ENCODE data around the gene RAB8B. TPM values are rescaled to one million over a fixed set of nuclear protein-coding genes. Genes with fewer than 3 reads are reported as not detected.

The RAB8B gene
- total and polyA plus RNA-seq, 5 donors, result 7.2 to 21.5 (median 17.3) TPM

DNA sequence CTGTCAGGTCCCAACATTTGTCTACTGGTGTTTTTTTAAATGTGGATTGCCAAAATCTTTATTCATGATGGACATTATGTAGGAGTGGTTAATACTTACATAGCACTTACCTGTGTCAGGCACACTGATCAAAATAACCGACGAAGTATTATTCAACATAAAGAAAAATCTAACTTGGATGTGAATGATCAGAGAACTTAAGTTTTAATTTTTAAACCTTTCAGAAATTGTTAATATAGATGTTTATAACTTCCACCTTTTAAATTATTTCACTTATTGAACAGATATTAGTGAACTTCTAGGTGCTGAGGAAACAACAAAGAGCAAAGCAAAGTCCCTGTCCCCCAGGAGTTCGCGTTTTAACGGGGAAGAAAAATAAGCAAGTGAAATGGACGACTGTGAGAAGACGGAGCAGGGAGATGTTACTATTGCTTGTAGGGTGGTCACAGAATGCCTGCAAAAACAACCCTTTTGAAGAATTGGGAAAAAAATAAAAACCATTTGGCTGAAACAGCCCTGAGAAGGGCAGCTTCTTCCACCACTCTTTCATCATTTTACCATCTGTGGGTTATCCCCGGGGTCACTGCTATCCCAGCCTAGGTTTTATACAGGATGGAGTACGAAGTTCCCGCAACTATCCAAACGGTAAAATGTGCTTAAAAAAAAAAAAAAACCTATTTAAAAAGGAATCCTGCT, 87.1 kb downstream of the RAB8B start:
- H3K27me3 ChIP-seq (ENCODE audit: control insufficient read depth, insufficient read depth), result no peaks in the 10 kb centered on the region
- 26% methylated on average over 11 of the region's 11 CpGs for WGBS
- H3K4me3 ChIP-seq (ENCODE audit: low read length), result peak overlapping the region; percentile 88
- no peaks in the 10 kb centered on the region for H3K9me3 ChIP-seq (ENCODE audit: control insufficient read depth, low read length)
- ATAC-seq (peak; percentile 20 to 22), DNase-seq (no peak)
- peak overlapping the region; percentile 93 for H3K27ac ChIP-seq (ENCODE audit: low read length)
- peaks cover 4% of the 10 kb centered on the region for H3K4me1 ChIP-seq (ENCODE audit: control insufficient read depth, insufficient read depth, low read length)
- intact Hi-C loops (cut with DNase I), result loop anchor here in 1 of 4 donors (10.0 kb wide), 1 partner anchor 122 kb away; the partner anchor contains the start of gene RPS27L

DNA sequence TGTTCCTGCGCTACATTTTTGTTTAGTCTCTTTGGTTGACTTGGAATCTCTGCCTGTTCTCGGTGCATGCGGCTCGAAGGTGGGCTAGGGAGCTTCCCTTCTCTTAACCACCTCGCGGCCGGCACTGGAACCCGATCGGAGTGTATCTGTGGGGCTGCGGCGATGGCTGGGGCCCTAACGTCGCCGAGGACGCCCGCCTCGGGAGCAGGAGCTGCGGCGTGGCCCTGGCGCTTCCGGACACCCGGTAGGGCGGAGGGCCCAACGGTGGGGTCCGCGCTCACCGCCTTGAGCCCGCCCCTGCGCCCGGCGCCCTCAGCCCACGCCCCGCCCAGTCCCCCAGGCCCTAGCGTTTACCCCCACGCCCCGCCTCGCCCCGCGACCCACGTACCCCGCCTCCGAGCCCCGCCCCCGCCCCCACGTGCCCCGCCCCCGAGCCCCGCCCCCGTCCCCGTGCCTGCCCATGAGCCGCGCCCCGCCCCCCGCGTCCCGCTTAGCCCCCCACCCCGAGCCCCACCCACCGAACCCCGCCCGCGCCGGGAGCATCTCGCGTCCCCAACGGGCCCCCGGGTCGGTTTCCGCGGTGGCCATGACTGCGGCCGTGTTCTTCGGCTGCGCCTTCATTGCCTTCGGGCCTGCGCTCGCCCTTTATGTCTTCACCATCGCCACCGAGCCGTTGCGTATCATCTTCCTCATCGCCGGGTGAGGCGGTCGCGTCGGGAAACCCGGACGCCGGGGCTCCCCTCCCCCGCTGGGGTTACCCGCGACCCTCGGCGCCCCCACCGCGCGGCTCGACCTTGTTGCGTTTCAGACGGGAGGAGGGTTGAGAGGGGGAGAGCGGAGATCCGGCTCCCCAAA, 87.9 kb downstream of the RAB8B start, which contains the start of gene APH1B:
Gene APH1B, plus strand, starts transcription at position 568 of the 855 bp plus-strand sequence. Its CDS starts 19 bp downstream, at position 587.
- Histone ChIP-seq H3K4me1 (ENCODE audit: control insufficient read depth, insufficient read depth, low read length) (peaks cover 4% of the 10 kb centered on the region), H3K27me3 (ENCODE audit: control insufficient read depth, insufficient read depth) (no peaks in the 10 kb centered on the region), H3K27ac (ENCODE audit: low read length) (peak within 1 kb of the TSS; percentile 93), H3K4me3 (ENCODE audit: low read length) (peak within 1 kb of the TSS; percentile 88), H3K9me3 (ENCODE audit: control insufficient read depth, low read length) (no peaks in the 10 kb centered on the region)
- DNase-seq (peak; percentile 88 to 95 (median 95)), ATAC-seq (peak; percentile 97)
- intact Hi-C loops (cut with DNase I), result loop anchor here in 1 of 4 donors (10.0 kb wide), 1 partner anchor 122 kb away; the partner anchor contains the start of gene RPS27L
- WGBS, result 1% methylated on average over 89 of the region's 102 CpGs

DNA sequence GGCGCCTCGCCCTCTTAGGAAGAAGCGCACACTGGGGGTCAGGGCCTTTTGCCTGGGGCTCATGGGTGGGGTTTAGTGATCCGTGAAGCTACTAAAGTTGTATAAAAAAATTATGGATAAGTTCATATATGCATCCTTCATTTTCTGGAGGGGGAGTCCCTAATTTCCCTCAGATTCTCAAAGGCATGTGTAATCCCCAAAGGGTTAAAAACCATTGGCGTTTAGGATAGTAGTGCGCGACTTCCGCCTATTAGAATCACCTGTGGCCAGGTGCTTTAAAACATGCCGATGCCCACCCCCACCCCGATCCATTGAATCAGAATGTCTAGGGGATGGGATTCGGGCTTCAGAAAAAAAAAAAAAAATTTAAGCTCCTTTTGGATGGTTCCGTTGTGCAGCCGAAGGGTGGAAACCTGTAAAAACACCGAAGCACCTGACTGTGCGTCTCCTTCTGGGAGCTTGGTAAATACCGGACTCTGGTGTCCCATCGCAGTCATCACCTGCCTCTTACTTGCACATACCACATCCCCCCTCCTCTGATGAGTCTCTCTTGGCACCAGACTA, 88.6 kb downstream of the RAB8B start:
- no peak for DNase-seq
- peak overlapping the region; percentile 71 for H3K27ac ChIP-seq (ENCODE audit: low read length)
- peak; percentile 3 to 7 for ATAC-seq
- no peaks in the 10 kb centered on the region for H3K27me3 ChIP-seq (ENCODE audit: control insufficient read depth, insufficient read depth)
- H3K4me3 ChIP-seq (ENCODE audit: low read length), result peak overlapping the region; percentile 88
- H3K9me3 ChIP-seq (ENCODE audit: control insufficient read depth, low read length), result no peaks in the 10 kb centered on the region
- WGBS, result 17% methylated on average over 17 of the region's 17 CpGs
- peaks cover 4% of the 10 kb centered on the region for H3K4me1 ChIP-seq (ENCODE audit: control insufficient read depth, insufficient read depth, low read length)
- intact Hi-C loops (cut with DNase I), result loop anchor here in 1 of 4 donors (10.0 kb wide), 1 partner anchor 123 kb away; the partner anchor contains the start of gene RPS27L

DNA sequence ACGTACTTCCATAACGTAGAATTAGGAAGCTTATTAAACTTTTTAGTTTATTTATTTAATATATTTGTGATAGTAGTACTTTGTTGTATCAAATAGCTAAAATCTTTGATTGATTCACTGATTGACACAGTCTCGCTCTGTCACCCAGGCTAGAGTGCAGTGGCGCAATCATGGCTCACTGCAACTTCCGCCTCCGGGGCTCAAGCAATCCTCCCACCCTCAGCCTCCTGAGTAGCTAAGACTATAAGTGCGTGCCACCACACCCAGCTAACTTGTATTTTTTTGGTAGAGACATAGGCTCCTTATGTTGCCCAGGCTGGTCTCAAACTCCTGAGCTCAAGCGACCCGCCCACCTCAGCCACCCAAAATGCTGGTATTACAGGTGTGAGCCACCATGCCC, 93.7 kb downstream of the RAB8B start:
- no peak overlapping the region for H3K4me3 ChIP-seq (ENCODE audit: low read length)
- H3K27ac ChIP-seq (ENCODE audit: low read length), result no peak overlapping the region
- H3K9me3 ChIP-seq (ENCODE audit: control insufficient read depth, low read length), result no peaks in the 10 kb centered on the region
- intact Hi-C loops (cut with DNase I), result no loop called here
- 77% methylated on average over 9 of the region's 9 CpGs for WGBS
- ATAC-seq (peak; percentile 38 to 61), DNase-seq (peak; percentile 42 to 81 (median 78))
- H3K27me3 ChIP-seq (ENCODE audit: control insufficient read depth, insufficient read depth), result no peaks in the 10 kb centered on the region
- H3K4me1 ChIP-seq (ENCODE audit: control insufficient read depth, insufficient read depth, low read length), result peaks cover 4% of the 10 kb centered on the region

DNA sequence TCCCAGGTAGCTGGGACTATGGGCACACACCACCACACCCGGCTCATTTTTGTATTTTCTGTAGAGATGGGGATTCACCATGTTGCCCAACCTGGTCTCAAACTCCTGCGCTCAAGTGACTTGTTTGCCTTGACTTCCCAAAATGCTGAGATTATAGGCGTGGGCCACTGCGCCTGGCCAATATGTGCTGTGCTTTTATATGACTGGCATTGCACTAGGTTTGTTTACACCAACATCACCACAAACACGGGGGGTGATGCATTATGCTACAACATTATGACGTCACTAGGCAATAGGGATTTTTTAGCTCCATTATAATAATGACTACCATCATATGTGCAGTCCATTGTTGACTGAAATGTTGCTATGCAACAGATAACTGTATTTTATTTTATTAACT, 94.9 kb downstream of the RAB8B start:
- intact Hi-C loops (cut with DNase I), result no loop called here
- no peaks in the 10 kb centered on the region for H3K9me3 ChIP-seq (ENCODE audit: control insufficient read depth, low read length)
- H3K27me3 ChIP-seq (ENCODE audit: control insufficient read depth, insufficient read depth), result no peaks in the 10 kb centered on the region
- no peak overlapping the region for H3K27ac ChIP-seq (ENCODE audit: low read length)
- peaks cover 1% of the 10 kb centered on the region for H3K4me1 ChIP-seq (ENCODE audit: control insufficient read depth, insufficient read depth, low read length)
- ATAC-seq, result no peak
- no peak for DNase-seq
- 93% methylated on average over 6 of the region's 6 CpGs for WGBS
- H3K4me3 ChIP-seq (ENCODE audit: low read length), result no peak overlapping the region

DNA sequence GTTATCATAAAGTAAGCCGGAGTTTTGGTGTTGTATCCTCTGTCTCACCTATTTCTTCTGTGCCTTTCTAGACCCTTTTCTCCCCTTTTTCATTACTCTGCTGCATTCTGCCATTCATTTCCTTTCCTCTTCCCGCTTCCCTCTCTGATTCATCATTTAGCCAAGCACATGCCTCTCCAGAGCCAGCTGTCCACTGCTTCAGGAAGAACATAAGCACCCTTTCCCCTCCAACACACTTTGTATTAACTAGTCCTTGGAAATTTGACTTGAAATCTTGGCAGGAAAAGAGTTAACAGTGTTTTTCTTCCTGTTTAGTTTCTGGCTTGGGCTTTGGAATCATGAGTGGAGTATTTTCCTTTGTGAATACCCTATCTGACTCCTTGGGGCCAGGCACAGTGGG, 97.7 kb downstream of the RAB8B start:
- H3K27me3 ChIP-seq (ENCODE audit: control insufficient read depth, insufficient read depth), result no peaks in the 10 kb centered on the region
- no peaks in the 10 kb centered on the region for H3K9me3 ChIP-seq (ENCODE audit: control insufficient read depth, low read length)
- H3K4me1 ChIP-seq (ENCODE audit: control insufficient read depth, insufficient read depth, low read length), result peaks cover 1% of the 10 kb centered on the region
- WGBS, result 71% methylated on average over 2 of the region's 2 CpGs
- no peak for DNase-seq
- no peak overlapping the region for H3K4me3 ChIP-seq (ENCODE audit: low read length)
- no peak overlapping the region for H3K27ac ChIP-seq (ENCODE audit: low read length)
- intact Hi-C loops (cut with DNase I), result loop anchor here in 3 of 4 donors (2.0 to 5.0 kb wide), 4 partner anchors 100 to 130 kb away; partner anchors contain the start of gene RPS27L (in 1 of the 3)
- no peak for ATAC-seq

DNA sequence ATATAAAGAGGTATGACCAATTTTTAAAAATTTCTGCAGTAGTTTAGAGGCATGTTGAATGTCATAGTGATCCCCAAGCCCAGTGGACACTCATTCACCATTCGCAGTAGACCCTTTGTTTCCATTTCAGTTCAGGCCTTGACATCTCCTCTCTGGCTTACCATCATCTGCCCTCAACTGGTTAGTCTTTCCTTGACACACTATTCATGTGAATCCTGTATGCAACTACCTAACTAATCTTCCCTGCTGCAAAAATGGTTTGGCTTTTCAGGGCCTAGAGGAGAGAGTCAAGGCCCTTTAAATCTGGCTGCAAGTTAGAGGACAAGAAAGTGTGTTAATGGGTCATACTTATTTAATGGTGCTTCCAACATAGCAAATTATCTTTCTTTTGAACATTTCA, 98.9 kb downstream of the RAB8B start:
- Histone ChIP-seq H3K4me1 (ENCODE audit: control insufficient read depth, insufficient read depth, low read length) (peaks cover 1% of the 10 kb centered on the region), H3K27ac (ENCODE audit: low read length) (no peak overlapping the region), H3K4me3 (ENCODE audit: low read length) (no peak overlapping the region), H3K9me3 (ENCODE audit: control insufficient read depth, low read length) (no peaks in the 10 kb centered on the region), H3K27me3 (ENCODE audit: control insufficient read depth, insufficient read depth) (no peaks in the 10 kb centered on the region)
- intact Hi-C loops (cut with DNase I), result loop anchor here (2.0 to 5.0 kb wide), 4 partner anchors 99 to 131 kb away; partner anchors contain the start of gene RPS27L (in 1 of the 4)
- DNase-seq (no peak), ATAC-seq (no peak)
- 68% methylated on average over 1 of the region's 1 CpG for WGBS

DNA sequence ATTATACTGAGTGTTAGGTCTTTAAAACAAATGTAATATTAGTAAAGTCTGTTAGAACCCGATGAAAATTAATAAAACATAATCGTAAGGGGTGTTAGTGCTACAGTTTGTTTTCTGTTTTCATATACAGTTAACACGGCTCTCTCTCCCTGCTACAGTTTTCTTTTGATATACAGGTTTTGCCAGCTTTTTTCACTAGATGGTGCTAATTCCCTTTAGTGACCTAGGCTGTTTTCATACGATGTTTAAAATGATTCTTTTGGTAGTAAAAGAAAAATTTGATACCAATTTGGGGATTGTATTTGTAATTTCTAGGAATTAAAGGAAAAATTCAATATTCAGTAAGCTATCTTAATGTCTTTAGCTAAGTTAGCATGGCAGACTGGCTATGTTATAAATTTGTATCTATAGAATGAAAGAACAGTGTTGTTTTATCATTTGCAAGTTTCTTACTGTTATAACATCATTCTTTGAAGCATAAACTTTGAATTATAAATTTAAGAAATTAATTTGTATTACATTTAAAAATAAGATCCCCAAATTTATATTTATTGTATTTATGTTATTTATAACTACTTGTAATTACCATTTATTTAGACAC, 99.5 kb downstream of the RAB8B start:
- intact Hi-C loops (cut with DNase I), result loop anchor here (2.0 to 5.0 kb wide), 4 partner anchors 98 to 132 kb away; partner anchors contain the start of gene RPS27L (in 1 of the 4)
- WGBS, result 2% methylated on average over 4 of the region's 4 CpGs
- ATAC-seq, result peak in 1 of 2 donors; percentile 57

DNA sequence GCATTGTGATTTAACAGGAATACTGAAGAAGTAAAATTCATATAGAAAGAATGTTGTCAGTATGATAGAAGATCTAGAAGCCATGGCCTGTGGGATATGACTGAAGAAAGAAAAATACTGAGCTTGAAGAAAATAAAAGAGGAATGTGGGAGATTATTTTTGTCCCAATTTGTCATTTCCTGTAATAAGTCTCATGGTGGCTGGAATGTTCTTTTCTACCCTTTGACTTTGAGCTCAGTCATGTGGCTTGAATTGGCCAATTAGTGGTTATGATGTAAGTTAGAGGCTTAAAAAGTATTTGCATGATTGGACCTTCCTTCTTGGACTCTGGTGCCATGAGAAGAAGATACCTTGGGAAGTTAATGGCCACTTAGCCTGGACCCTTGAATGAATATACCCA, 102.1 kb downstream of the RAB8B start:
- intact Hi-C loops (cut with DNase I), result no loop called here
- DNase-seq (no peak), ATAC-seq (peak in 1 of 2 donors; percentile 21)
- Histone ChIP-seq H3K27ac (ENCODE audit: low read length) (peak overlapping the region; percentile 19), H3K9me3 (ENCODE audit: control insufficient read depth, low read length) (no peaks in the 10 kb centered on the region), H3K4me1 (ENCODE audit: control insufficient read depth, insufficient read depth, low read length) (peaks cover 5% of the 10 kb centered on the region), H3K27me3 (ENCODE audit: control insufficient read depth, insufficient read depth) (no peaks in the 10 kb centered on the region), H3K4me3 (ENCODE audit: low read length) (no peak overlapping the region)

More for the DNA sequence above, 99.5 kb downstream of the RAB8B start:
- peaks cover 1% of the 10 kb centered on the region for H3K4me1 ChIP-seq (ENCODE audit: control insufficient read depth, insufficient read depth, low read length)
- no peak overlapping the region for H3K27ac ChIP-seq (ENCODE audit: low read length)
- no peak for DNase-seq
- H3K4me3 ChIP-seq (ENCODE audit: low read length), result no peak overlapping the region
- H3K27me3 ChIP-seq (ENCODE audit: control insufficient read depth, insufficient read depth), result no peaks in the 10 kb centered on the region
- H3K9me3 ChIP-seq (ENCODE audit: control insufficient read depth, low read length), result no peaks in the 10 kb centered on the region

DNA sequence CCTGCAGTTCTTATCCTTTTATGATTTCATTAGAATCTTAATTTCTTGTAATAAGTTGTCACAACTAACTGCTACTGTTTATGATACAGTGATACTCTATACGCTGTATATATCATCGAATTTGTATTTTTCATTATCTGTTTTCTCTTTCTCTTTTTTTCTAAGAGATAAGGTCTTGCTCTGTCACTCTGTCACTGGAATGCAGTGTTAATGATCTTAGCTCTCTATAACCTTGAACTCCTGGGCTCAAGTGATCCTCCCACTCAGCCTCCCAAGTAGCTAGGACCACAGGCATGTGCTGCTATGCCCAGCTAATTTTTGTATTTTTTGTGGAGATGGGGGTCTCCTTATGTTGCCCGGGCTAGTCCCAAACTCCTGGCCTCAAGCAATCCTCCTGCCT, 102.8 kb downstream of the RAB8B start:
- Histone ChIP-seq H3K27ac (ENCODE audit: low read length) (no peak overlapping the region), H3K27me3 (ENCODE audit: control insufficient read depth, insufficient read depth) (no peaks in the 10 kb centered on the region), H3K9me3 (ENCODE audit: control insufficient read depth, low read length) (no peaks in the 10 kb centered on the region), H3K4me1 (ENCODE audit: control insufficient read depth, insufficient read depth, low read length) (peaks cover 5% of the 10 kb centered on the region), H3K4me3 (ENCODE audit: low read length) (no peak overlapping the region)
- intact Hi-C loops (cut with DNase I), result loop anchor here in 1 of 4 donors (2.0 kb wide), 1 partner anchor 107 kb away; no protein-coding TSS in a partner anchor
- ATAC-seq, result no peak
- no peak for DNase-seq
- WGBS, result 87% methylated on average over 3 of the region's 3 CpGs
